GM12878 (cell line): ENCODE results near the gene INSYN2B.

ENCODE experiments used
- CBFB ChIP-seq: IDR thresholded peaks from 2 replicates; pipeline ENCODE4 v1.6.1; 2016; ENCODE audit warnings: antibody characterized with exemption, low read depth
- CHD1 ChIP-seq: IDR thresholded peaks from 2 replicates; pipeline ENCODE4 v1.6.1; 2012; ENCODE audit warnings: low read depth, low read length, improper control_type of control experiment
- CTCF ChIP-seq, 3 experiments: IDR thresholded peaks in 2 of 3; conservative IDR thresholded peaks in 1 of 3; 2 replicates each; pipeline ENCODE4 v1.5.1; 2011; ENCODE audit warnings: low read depth in 3 of 3, low read length in 3 of 3, mild to moderate bottlenecking in 3 of 3, control low read depth in 2 of 3, moderate library complexity in 2 of 3, inconsistent platforms in 1 of 3, mixed read lengths in 1 of 3; ENCODE audit not compliant: control insufficient read depth in 2 of 3, insufficient read depth in 1 of 3; ENCODE audit errors: extremely low read depth in 1 of 3
- ELK1 ChIP-seq: IDR thresholded peaks from 2 replicates; pipeline ENCODE4 v1.6.1; 2012; ENCODE audit warnings: low read depth, low read length, improper control_type of control experiment
- EP300 ChIP-seq, 2 experiments: fragments of 150-350 bp in 1 of 2; IDR thresholded peaks; 2 replicates each; pipeline ENCODE4 v1.6.1; 2011 to 2012; ENCODE audit warnings: low read depth in 2 of 2, low read length in 2 of 2, borderline replicate concordance in 1 of 2, improper control_type of control experiment in 1 of 2, inconsistent platforms in 1 of 2; ENCODE audit not compliant: control insufficient read depth in 1 of 2
- RELA ChIP-seq: fragments of 450-650 bp; IDR thresholded peaks from 2 replicates; pipeline ENCODE4 v1.8.0; 2014; ENCODE audit warnings: borderline replicate concordance; ENCODE audit not compliant: partially characterized antibody
- REST ChIP-seq: IDR thresholded peaks from 2 replicates; pipeline ENCODE4 v1.6.1; 2012; ENCODE audit warnings: mild to moderate bottlenecking, low read depth, low read length
- USF1 ChIP-seq: IDR thresholded peaks from 2 replicates; pipeline ENCODE4 v1.6.1; 2011; ENCODE audit warnings: borderline replicate concordance, low read depth, mild to moderate bottlenecking, moderate library complexity, mixed read lengths, low read length; ENCODE audit not compliant: insufficient read depth; ENCODE audit errors: extremely low read length
- USF2 ChIP-seq: IDR thresholded peaks from 2 replicates; pipeline ENCODE4 v1.6.1; 2011; ENCODE audit warnings: low read depth, low read length, improper control_type of control experiment, borderline replicate concordance
- YY1 ChIP-seq: IDR thresholded peaks from 2 replicates; pipeline ENCODE4 v1.6.1; 2011; ENCODE audit warnings: low read depth, mild to moderate bottlenecking, low read length

- no peak for TF ChIP-seq ELK1
- TF ChIP-seq RELA: no peak
- no peak for TF ChIP-seq REST
- TF ChIP-seq USF1: no peak
- TF ChIP-seq EP300 (IDR thresholded peaks at IDR 0.05; ENCODE audit: borderline replicate concordance in 1 of 2, control insufficient read depth in 1 of 2, low read depth in 2 of 2, low read length in 2 of 2): no peak
- TF ChIP-seq YY1: no peak
- no peak for TF ChIP-seq CHD1
- TF ChIP-seq CTCF (IDR thresholded peaks at IDR 0.05 in 2 of 3, conservative IDR thresholded peaks at IDR 0.05 in 1 of 3; ENCODE audit: control insufficient read depth in 2 of 3, extremely low read depth in 1 of 3, insufficient read depth in 1 of 3, low read depth in 3 of 3, low read length in 3 of 3): no peak
- no peak for TF ChIP-seq CBFB
- no peak for TF ChIP-seq USF2
Observed at GRCh38 chr5:169873642-169874041, 106.7 kb downstream of the INSYN2B start.
